Activated CD4-positive, alpha-beta T cell treated with anti-CD3 and anti-CD28 coated beads, Interleukin-2, amount 50 U/mL, for 24 hours (primary cell): ENCODE data around the gene FKBP14.

Source experiments
- DNase-seq, 2 donors: peaks; one replicate each; pipeline ENCODE4 v3.0.0-alpha.2; 2020; ENCODE audit warnings: low read depth in 1 of 2, low spot score in 1 of 2

FKBP14 gene

GRCh38 chr7:29991937-29992336 lies 34.6 kb downstream of the FKBP14 start:
- DNase-seq = no peak

GRCh38 chr7:29990931-29991330 lies 35.6 kb downstream of the FKBP14 start:
- no peak for DNase-seq

GRCh38 chr7:29989257-29989995 lies 37.1 kb downstream of the FKBP14 start, which contains the start of gene SCRN1:
Gene SCRN1 (minus strand): TSS chr7:29989801. CDS start chr7:29969067, 20,734 bp downstream.
- no peak for DNase-seq

GRCh38 chr7:29988424-29989256 lies 37.9 kb downstream of the FKBP14 start:
- no peak for DNase-seq

- DNase-seq = no peak
Measured at GRCh38 chr7:29987811-29988317, 38.6 kb downstream of the FKBP14 start.

- no peak for DNase-seq
Measured at GRCh38 chr7:29987083-29987482, 39.4 kb downstream of the FKBP14 start.

- no peak for DNase-seq
Measured at GRCh38 chr7:29980151-29980550, 46.4 kb downstream of the FKBP14 start.

- no peak for DNase-seq
Measured at GRCh38 chr7:29977886-29978651, 48.4 kb downstream of the FKBP14 start.

GRCh38 chr7:29976673-29977415 lies 49.7 kb downstream of the FKBP14 start:
- DNase-seq = no peak

GRCh38 chr7:29976266-29976665 lies 50.2 kb downstream of the FKBP14 start:
- no peak for DNase-seq

- DNase-seq = no peak
Measured at GRCh38 chr7:29975561-29975960, 50.9 kb downstream of the FKBP14 start.

GRCh38 chr7:29974286-29974685 lies 52.2 kb downstream of the FKBP14 start:
- DNase-seq = no peak

GRCh38 chr7:29972315-29972669 lies 54.2 kb downstream of the FKBP14 start:
- DNase-seq = no peak

- no peak for DNase-seq
Measured at GRCh38 chr7:29971566-29972314, 54.8 kb downstream of the FKBP14 start.

- no peak for DNase-seq
Measured at GRCh38 chr7:29970158-29970557, 56.3 kb downstream of the FKBP14 start.

- no peak for DNase-seq
Measured at GRCh38 chr7:29969738-29970137, 56.8 kb downstream of the FKBP14 start.

- no peak for DNase-seq
Measured at GRCh38 chr7:29968683-29969395, 57.7 kb downstream of the FKBP14 start.

- DNase-seq = no peak
Measured at GRCh38 chr7:29965030-29965429, 61.5 kb downstream of the FKBP14 start.

GRCh38 chr7:29962035-29962434 lies 64.5 kb downstream of the FKBP14 start:
- no peak for DNase-seq
